Measurements from ENCODE around the gene SH3RF3.

DNA sequence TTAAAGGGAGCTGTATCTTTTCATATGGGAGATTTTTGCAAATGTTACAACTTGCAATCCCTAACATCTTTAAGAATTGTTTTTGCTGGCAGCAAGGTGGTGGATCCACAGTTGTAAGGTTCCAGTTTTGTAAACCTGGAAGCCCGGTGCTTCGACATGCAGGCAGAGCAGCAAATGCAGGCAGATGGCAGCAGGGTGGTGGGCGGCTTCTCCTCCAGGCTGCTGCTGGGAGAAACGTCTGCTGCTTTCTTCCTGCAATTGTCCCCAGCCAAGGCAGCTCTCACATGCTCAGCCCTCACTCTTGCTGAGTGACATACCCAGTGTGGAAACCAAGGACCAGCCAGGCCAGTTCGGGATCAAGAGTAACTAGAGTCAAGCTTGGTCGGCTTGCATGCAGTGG lies 318.8 kb downstream of the SH3RF3 start:
- TF ChIP-seq, protein P1, sequence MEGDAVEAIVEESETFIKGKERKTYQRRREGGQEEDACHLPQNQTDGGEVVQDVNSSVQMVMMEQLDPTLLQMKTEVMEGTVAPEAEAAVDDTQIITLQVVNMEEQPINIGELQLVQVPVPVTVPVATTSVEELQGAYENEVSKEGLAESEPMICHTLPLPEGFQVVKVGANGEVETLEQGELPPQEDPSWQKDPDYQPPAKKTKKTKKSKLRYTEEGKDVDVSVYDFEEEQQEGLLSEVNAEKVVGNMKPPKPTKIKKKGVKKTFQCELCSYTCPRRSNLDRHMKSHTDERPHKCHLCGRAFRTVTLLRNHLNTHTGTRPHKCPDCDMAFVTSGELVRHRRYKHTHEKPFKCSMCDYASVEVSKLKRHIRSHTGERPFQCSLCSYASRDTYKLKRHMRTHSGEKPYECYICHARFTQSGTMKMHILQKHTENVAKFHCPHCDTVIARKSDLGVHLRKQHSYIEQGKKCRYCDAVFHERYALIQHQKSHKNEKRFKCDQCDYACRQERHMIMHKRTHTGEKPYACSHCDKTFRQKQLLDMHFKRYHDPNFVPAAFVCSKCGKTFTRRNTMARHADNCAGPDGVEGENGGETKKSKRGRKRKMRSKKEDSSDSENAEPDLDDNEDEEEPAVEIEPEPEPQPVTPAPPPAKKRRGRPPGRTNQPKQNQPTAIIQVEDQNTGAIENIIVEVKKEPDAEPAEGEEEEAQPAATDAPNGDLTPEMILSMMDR (IDR thresholded peaks at IDR 0.05) = no peak
- TF ChIP-seq POLR2A (IDR thresholded peaks at IDR 0.05) = no peak

Data from vagina (tissue), 2 donors.